ENCODE results near the gene PSMG4.

DNA sequence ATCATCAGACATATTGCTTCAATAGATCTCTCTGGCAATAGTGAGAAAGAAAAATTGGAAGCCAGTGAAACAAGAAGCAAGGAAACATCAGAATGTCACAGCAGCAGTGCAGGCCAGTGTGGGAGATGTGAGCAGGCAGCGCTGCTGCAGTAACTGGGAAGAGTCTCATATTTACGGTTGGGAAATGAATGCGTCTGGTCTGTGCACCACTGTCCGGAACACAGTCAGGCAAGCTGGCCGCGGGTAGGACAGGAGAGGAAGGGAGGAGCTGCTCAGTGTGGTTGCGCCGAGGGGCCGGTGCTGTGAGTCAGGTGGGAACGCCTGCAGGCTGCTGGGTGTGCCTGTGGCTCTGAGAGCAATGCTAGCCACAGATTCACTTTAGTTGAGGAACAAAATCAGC is 6.4 kb upstream of the PSMG4 start:
- TF ChIP-seq, protein P1, sequence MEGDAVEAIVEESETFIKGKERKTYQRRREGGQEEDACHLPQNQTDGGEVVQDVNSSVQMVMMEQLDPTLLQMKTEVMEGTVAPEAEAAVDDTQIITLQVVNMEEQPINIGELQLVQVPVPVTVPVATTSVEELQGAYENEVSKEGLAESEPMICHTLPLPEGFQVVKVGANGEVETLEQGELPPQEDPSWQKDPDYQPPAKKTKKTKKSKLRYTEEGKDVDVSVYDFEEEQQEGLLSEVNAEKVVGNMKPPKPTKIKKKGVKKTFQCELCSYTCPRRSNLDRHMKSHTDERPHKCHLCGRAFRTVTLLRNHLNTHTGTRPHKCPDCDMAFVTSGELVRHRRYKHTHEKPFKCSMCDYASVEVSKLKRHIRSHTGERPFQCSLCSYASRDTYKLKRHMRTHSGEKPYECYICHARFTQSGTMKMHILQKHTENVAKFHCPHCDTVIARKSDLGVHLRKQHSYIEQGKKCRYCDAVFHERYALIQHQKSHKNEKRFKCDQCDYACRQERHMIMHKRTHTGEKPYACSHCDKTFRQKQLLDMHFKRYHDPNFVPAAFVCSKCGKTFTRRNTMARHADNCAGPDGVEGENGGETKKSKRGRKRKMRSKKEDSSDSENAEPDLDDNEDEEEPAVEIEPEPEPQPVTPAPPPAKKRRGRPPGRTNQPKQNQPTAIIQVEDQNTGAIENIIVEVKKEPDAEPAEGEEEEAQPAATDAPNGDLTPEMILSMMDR (IDR thresholded peaks at IDR 0.05; ENCODE audit: low read length) = no peak
- TF ChIP-seq EZH2phosphoT487 (IDR thresholded peaks at IDR 0.05; ENCODE audit: low read length) = no peak

Measured in MM.1S (cell line).